Memory B cell (primary cell): ENCODE results near the gene TFIP11.
A peak's percentile ranks its signal among the peaks of the same experiment; 100 is the strongest.

Experiments
- ATAC-seq: fragments of 150-1000 bp; cut with Tn5 transposase; 2 replicates; pipeline ENCODE4 v1.10.0; 2021; ENCODE audit warnings: low read depth, mild to moderate bottlenecking, moderate library complexity
- DNase-seq, 2 donors: peaks; one replicate each; pipeline ENCODE4 v3.0.0; 2022; ENCODE audit warnings: low spot score in 2 of 2
- H3K27ac Mint-ChIP-seq: one replicate; pipeline ENCODE4 v1.8.0; 2022; ENCODE audit warnings: mild to moderate bottlenecking, moderate library complexity, mixed read lengths
- H3K27me3 Mint-ChIP-seq: one replicate; pipeline ENCODE4 v1.8.0; 2022; ENCODE audit warnings: mixed read lengths
- H3K36me3 Mint-ChIP-seq: one replicate; pipeline ENCODE4 v1.8.0; 2022; ENCODE audit warnings: mild to moderate bottlenecking, mixed read lengths
- H3K4me1 Mint-ChIP-seq: one replicate; pipeline ENCODE4 v1.8.0; 2022; ENCODE audit warnings: mixed read lengths
- H3K4me3 Mint-ChIP-seq: one replicate; pipeline ENCODE4 v1.8.0; 2022; ENCODE audit warnings: mild to moderate bottlenecking, moderate library complexity, mixed read lengths
- H3K9me3 Mint-ChIP-seq: one replicate; pipeline ENCODE4 v1.8.0; 2022; ENCODE audit warnings: mixed read lengths

Gene TFIP11

GRCh38 chr22:26483439-26484359 lies 28.6 kb downstream of the TFIP11 start, which contains the start of the genes HPS4 and SRRD:
Gene HPS4, minus strand, starts transcription at chr22:26483783. Its CDS starts 2,021 bp downstream, at chr22:26481762.
Gene SRRD, plus strand, starts transcription at chr22:26483877. Its CDS starts 14 bp downstream, at chr22:26483891.
- peaks cover 55% of the 10 kb centered on the region for H3K4me1 Mint-ChIP-seq
- DNase-seq: peak; percentile 92 to 98
- no peaks in the 10 kb centered on the region for H3K27me3 Mint-ChIP-seq
- ATAC-seq: peak; percentile 81
- H3K36me3 Mint-ChIP-seq: peaks cover 11% of the 10 kb centered on the region
- H3K9me3 Mint-ChIP-seq: no peaks in the 10 kb centered on the region
- peak within 1 kb of the TSS; percentile 91 for H3K4me3 Mint-ChIP-seq
- peak within 1 kb of the TSS; percentile 99 for H3K27ac Mint-ChIP-seq

- H3K27ac Mint-ChIP-seq: peak overlapping the region; percentile 99
- H3K4me1 Mint-ChIP-seq: peaks cover 56% of the 10 kb centered on the region
- ATAC-seq: no peak
- peak overlapping the region; percentile 91 for H3K4me3 Mint-ChIP-seq
- DNase-seq: no peak
- H3K27me3 Mint-ChIP-seq: no peaks in the 10 kb centered on the region
- H3K36me3 Mint-ChIP-seq: peaks cover 7% of the 10 kb centered on the region
- H3K9me3 Mint-ChIP-seq: no peaks in the 10 kb centered on the region
These were observed 29.2 kb downstream of the TFIP11 start for GRCh38 chr22:26483043-26483438.

- Mint-ChIP-seq H3K4me1 (peaks cover 64% of the 10 kb centered on the region), H3K36me3 (peaks cover 13% of the 10 kb centered on the region), H3K9me3 (no peaks in the 10 kb centered on the region), H3K4me3 (peak overlapping the region; percentile 91), H3K27ac (peak overlapping the region; percentile 99), H3K27me3 (no peaks in the 10 kb centered on the region)
- DNase-seq (no peak), ATAC-seq (no peak)
These were observed 30.1 kb downstream of the TFIP11 start for GRCh38 chr22:26482161-26482560.

- no peak for ATAC-seq
- peaks cover 64% of the 10 kb centered on the region for H3K4me1 Mint-ChIP-seq
- no peaks in the 10 kb centered on the region for H3K9me3 Mint-ChIP-seq
- no peaks in the 10 kb centered on the region for H3K27me3 Mint-ChIP-seq
- peak overlapping the region; percentile 91 for H3K4me3 Mint-ChIP-seq
- peak overlapping the region; percentile 99 for H3K27ac Mint-ChIP-seq
- H3K36me3 Mint-ChIP-seq: peaks cover 16% of the 10 kb centered on the region
- no peak for DNase-seq
These were observed 30.6 kb downstream of the TFIP11 start for GRCh38 chr22:26481694-26482093.

GRCh38 chr22:26481112-26481693 lies 31.1 kb downstream of the TFIP11 start:
- no peak for ATAC-seq
- peaks cover 62% of the 10 kb centered on the region for H3K4me1 Mint-ChIP-seq

GRCh38 chr22:26480611-26480932 lies 31.7 kb downstream of the TFIP11 start:
- no peak for DNase-seq
- Mint-ChIP-seq H3K4me1 (peaks cover 59% of the 10 kb centered on the region), H3K9me3 (no peaks in the 10 kb centered on the region), H3K27me3 (no peaks in the 10 kb centered on the region), H3K27ac (peak overlapping the region; percentile 99), H3K4me3 (peak overlapping the region; percentile 65), H3K36me3 (peaks cover 19% of the 10 kb centered on the region)
- no peak for ATAC-seq

More at GRCh38 chr22:26481112-26481693, 31.1 kb downstream of the TFIP11 start:
- no peaks in the 10 kb centered on the region for H3K9me3 Mint-ChIP-seq
- peak overlapping the region; percentile 99 for H3K27ac Mint-ChIP-seq
- DNase-seq: no peak
- H3K27me3 Mint-ChIP-seq: no peaks in the 10 kb centered on the region
- H3K4me3 Mint-ChIP-seq: peak overlapping the region; percentile 65
- H3K36me3 Mint-ChIP-seq: peaks cover 19% of the 10 kb centered on the region

- peak; percentile 7 for ATAC-seq
- peaks cover 53% of the 10 kb centered on the region for H3K4me1 Mint-ChIP-seq
- no peaks in the 10 kb centered on the region for H3K27me3 Mint-ChIP-seq
- H3K36me3 Mint-ChIP-seq: peaks cover 20% of the 10 kb centered on the region
- no peak for DNase-seq
- peak overlapping the region; percentile 76 for H3K4me3 Mint-ChIP-seq
- H3K9me3 Mint-ChIP-seq: no peaks in the 10 kb centered on the region
- peak overlapping the region; percentile 99 for H3K27ac Mint-ChIP-seq
These were observed 32.3 kb downstream of the TFIP11 start for GRCh38 chr22:26479792-26480610.

GRCh38 chr22:26479043-26479791 lies 33.1 kb downstream of the TFIP11 start:
- peak overlapping the region; percentile 76 for H3K4me3 Mint-ChIP-seq
- peak overlapping the region; percentile 99 for H3K27ac Mint-ChIP-seq
- no peak for ATAC-seq
- peaks cover 22% of the 10 kb centered on the region for H3K36me3 Mint-ChIP-seq
- no peak for DNase-seq
- H3K9me3 Mint-ChIP-seq: no peaks in the 10 kb centered on the region
- H3K27me3 Mint-ChIP-seq: no peaks in the 10 kb centered on the region
- peaks cover 48% of the 10 kb centered on the region for H3K4me1 Mint-ChIP-seq

- no peak overlapping the region for H3K4me3 Mint-ChIP-seq
- H3K27me3 Mint-ChIP-seq: no peaks in the 10 kb centered on the region
- no peaks in the 10 kb centered on the region for H3K9me3 Mint-ChIP-seq
- no peak for DNase-seq
- peak overlapping the region; percentile 46 for H3K27ac Mint-ChIP-seq
- H3K4me1 Mint-ChIP-seq: peaks cover 38% of the 10 kb centered on the region
- ATAC-seq: no peak
- H3K36me3 Mint-ChIP-seq: peaks cover 30% of the 10 kb centered on the region
These were observed 34.9 kb downstream of the TFIP11 start for GRCh38 chr22:26477341-26477731.

GRCh38 chr22:26476705-26477340 lies 35.5 kb downstream of the TFIP11 start:
- Mint-ChIP-seq H3K27me3 (no peaks in the 10 kb centered on the region), H3K36me3 (peaks cover 30% of the 10 kb centered on the region), H3K4me1 (peaks cover 33% of the 10 kb centered on the region), H3K9me3 (no peaks in the 10 kb centered on the region), H3K27ac (no peak overlapping the region), H3K4me3 (no peak overlapping the region)
- DNase-seq (no peak), ATAC-seq (no peak)

GRCh38 chr22:26474682-26475081 lies 37.6 kb downstream of the TFIP11 start:
- Mint-ChIP-seq H3K27ac (no peak overlapping the region), H3K4me1 (peaks cover 17% of the 10 kb centered on the region), H3K27me3 (no peaks in the 10 kb centered on the region), H3K4me3 (no peak overlapping the region), H3K36me3 (peaks cover 29% of the 10 kb centered on the region), H3K9me3 (no peaks in the 10 kb centered on the region)
- DNase-seq (no peak), ATAC-seq (no peak)

- DNase-seq (no peak), ATAC-seq (no peak)
- no peaks in the 10 kb centered on the region for H3K9me3 Mint-ChIP-seq
- peaks cover 3% of the 10 kb centered on the region for H3K4me1 Mint-ChIP-seq
- no peak overlapping the region for H3K27ac Mint-ChIP-seq
- H3K36me3 Mint-ChIP-seq: peaks cover 31% of the 10 kb centered on the region
- H3K27me3 Mint-ChIP-seq: no peaks in the 10 kb centered on the region
- no peak overlapping the region for H3K4me3 Mint-ChIP-seq
These were observed 40.8 kb downstream of the TFIP11 start for GRCh38 chr22:26471522-26471921.

GRCh38 chr22:26470807-26471206 lies 41.5 kb downstream of the TFIP11 start:
- Mint-ChIP-seq H3K9me3 (no peaks in the 10 kb centered on the region), H3K4me1 (peaks cover 3% of the 10 kb centered on the region), H3K27me3 (no peaks in the 10 kb centered on the region), H3K36me3 (peaks cover 33% of the 10 kb centered on the region), H3K4me3 (no peak overlapping the region), H3K27ac (no peak overlapping the region)
- ATAC-seq (no peak), DNase-seq (no peak)
